ENCODE data around the gene BHLHE40.

DNA sequence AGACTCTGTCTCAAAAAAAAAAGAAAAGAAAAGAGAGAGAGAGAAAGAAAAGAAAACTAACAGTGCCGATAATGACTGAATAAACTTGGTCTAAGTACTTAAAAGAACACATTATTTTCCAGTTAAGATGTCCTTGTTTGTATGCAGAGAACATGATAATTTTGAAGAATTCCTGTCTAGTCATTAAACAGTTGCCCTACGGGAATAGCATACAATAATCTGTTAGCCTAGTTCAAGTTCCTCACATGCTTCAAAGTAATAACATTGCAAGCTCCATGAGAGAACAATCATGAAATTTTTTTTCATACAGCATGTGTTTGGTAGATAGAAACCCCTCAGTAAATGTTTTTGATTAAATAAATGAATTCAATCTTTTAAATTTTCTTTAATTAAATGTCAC is 23.1 kb upstream of the BHLHE40 start:
- TF ChIP-seq CEBPB (IDR thresholded peaks at IDR 0.05; ENCODE audit: low read depth, low read length) (no peak), FOS (IDR thresholded peaks at IDR 0.05; ENCODE audit: low read depth, low read length) (no peak), NFE2L2 (IDR thresholded peaks at IDR 0.05; ENCODE audit: low read depth, low read length) (no peak), POLR2A (IDR thresholded peaks at IDR 0.05; ENCODE audit: low read depth, low read length) (no peak), BHLHE40 (IDR thresholded peaks at IDR 0.05; ENCODE audit: low read depth, low read length) (no peak), MAZ (IDR thresholded peaks at IDR 0.05; ENCODE audit: borderline replicate concordance, low read depth, low read length) (no peak), RCOR1 (IDR thresholded peaks at IDR 0.05; ENCODE audit: insufficient replicate concordance, low read length) (no peak), MAFK (IDR thresholded peaks at IDR 0.05; ENCODE audit: low read depth, low read length) (no peak), MXI1 (IDR thresholded peaks at IDR 0.05; ENCODE audit: borderline replicate concordance, low read depth, low read length) (no peak), RAD21 (IDR thresholded peaks at IDR 0.05; ENCODE audit: low read length) (no peak), SMC3 (IDR thresholded peaks at IDR 0.05; ENCODE audit: low read depth, low read length) (no peak), RFX5 (IDR thresholded peaks at IDR 0.05; ENCODE audit: low read depth, low read length) (no peak)
- TF ChIP-seq, protein P1, sequence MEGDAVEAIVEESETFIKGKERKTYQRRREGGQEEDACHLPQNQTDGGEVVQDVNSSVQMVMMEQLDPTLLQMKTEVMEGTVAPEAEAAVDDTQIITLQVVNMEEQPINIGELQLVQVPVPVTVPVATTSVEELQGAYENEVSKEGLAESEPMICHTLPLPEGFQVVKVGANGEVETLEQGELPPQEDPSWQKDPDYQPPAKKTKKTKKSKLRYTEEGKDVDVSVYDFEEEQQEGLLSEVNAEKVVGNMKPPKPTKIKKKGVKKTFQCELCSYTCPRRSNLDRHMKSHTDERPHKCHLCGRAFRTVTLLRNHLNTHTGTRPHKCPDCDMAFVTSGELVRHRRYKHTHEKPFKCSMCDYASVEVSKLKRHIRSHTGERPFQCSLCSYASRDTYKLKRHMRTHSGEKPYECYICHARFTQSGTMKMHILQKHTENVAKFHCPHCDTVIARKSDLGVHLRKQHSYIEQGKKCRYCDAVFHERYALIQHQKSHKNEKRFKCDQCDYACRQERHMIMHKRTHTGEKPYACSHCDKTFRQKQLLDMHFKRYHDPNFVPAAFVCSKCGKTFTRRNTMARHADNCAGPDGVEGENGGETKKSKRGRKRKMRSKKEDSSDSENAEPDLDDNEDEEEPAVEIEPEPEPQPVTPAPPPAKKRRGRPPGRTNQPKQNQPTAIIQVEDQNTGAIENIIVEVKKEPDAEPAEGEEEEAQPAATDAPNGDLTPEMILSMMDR (conservative IDR thresholded peaks at IDR 0.05; ENCODE audit: low read depth, low read length) = no peak
- TF ChIP-seq, protein P2, sequence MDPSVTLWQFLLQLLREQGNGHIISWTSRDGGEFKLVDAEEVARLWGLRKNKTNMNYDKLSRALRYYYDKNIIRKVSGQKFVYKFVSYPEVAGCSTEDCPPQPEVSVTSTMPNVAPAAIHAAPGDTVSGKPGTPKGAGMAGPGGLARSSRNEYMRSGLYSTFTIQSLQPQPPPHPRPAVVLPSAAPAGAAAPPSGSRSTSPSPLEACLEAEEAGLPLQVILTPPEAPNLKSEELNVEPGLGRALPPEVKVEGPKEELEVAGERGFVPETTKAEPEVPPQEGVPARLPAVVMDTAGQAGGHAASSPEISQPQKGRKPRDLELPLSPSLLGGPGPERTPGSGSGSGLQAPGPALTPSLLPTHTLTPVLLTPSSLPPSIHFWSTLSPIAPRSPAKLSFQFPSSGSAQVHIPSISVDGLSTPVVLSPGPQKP (IDR thresholded peaks at IDR 0.05; ENCODE audit: borderline replicate concordance, low read depth, low read length) = no peak

All from IMR-90 (cell line).